K562 (cell line): ENCODE measurements around the gene ASB10. TPM values are rescaled to one million over a fixed set of nuclear protein-coding genes. Genes with fewer than 3 reads are reported as not detected.

Experiments
- ATAC-seq: fragments of 200-7000 bp; cut with Tn5 transposase; 3 replicates; pipeline ENCODE4 v1.9.1; 2020; ENCODE audit warnings: moderate library complexity
- BruUV-seq: library from RNA; stranded (reverse); fragments of 400-500 nt; replicated peaks from 2 replicates; lab custom pipeline; 2021; lab: Mats Ljungman, UMichigan
- CTCF ChIA-PET: fragments of 300-600 bp; formaldehyde crosslinking; extraction: SDS; loops from one replicate; lab custom pipeline; 2021; ENCODE audit warnings: low intra/inter-chr PET ratio; lab: Yijun Ruan, JAX
- POLR2A ChIA-PET: fragments of 300-600, 350-650 bp; sonication (Branson Sonifier 250); formaldehyde crosslinking; extraction: SDS; loops from one replicate; lab custom pipeline; 2021; ENCODE audit warnings: antibody characterized with exemption, inconsistent platforms; lab: Yijun Ruan, JAX
- DNase-seq, 4 experiments: peaks; one replicate each; pipeline versions ENCODE4 v3.0.0 to v3.0.0-alpha.2; 2011 to 2018; ENCODE audit warnings: low spot score in 3 of 4, mixed read lengths in 3 of 4; ENCODE audit errors: extremely low read depth in 1 of 4
- FAIRE-seq: peaks from 2 replicates; lab custom pipeline; 2011; peaks lifted over from hg19 to GRCh38; lab: Jason Lieb, UNC
- H2AFZ ChIP-seq: 2 replicates; pipeline ENCODE4 v1.6.0; 2011; ENCODE audit warnings: low read depth, low read length, control low read depth, inconsistent platforms
- H3K27ac ChIP-seq: fragments of 200-600 bp; 3 replicates; pipeline ENCODE4 v1.8.0; 2011; ENCODE audit warnings: low read depth, mild to moderate bottlenecking, control low read depth, inconsistent platforms, low read length, moderate library complexity, mixed read lengths; ENCODE audit errors: extremely low read depth
- H3K27me3 ChIP-seq, 2 experiments: fragments of 300-600 bp in 1 of 2; 2 replicates in 1 of 2; 3 replicates in 1 of 2; pipeline versions ENCODE4 v1.6.0 to v1.8.0; 2011; ENCODE audit warnings: inconsistent platforms in 2 of 2, low read length in 2 of 2, mild to moderate bottlenecking in 1 of 2, mixed read lengths in 1 of 2, moderate library complexity in 1 of 2; ENCODE audit not compliant: control insufficient read depth in 2 of 2, insufficient read depth in 2 of 2
- H3K36me3 ChIP-seq: fragments of 300-600 bp; 3 replicates; pipeline ENCODE4 v1.8.0; 2011; ENCODE audit warnings: mild to moderate bottlenecking, low read length, inconsistent platforms; ENCODE audit not compliant: control insufficient read depth, insufficient read depth
- H3K4me1 ChIP-seq, 2 experiments: fragments of 200-600 bp in 1 of 2; replicated peaks in 1 of 2; 2 replicates in 1 of 2; 3 replicates in 1 of 2; pipeline versions ENCODE4 v1.5.1 to v1.8.0; 2011; ENCODE audit warnings: inconsistent platforms in 2 of 2, low read length in 2 of 2, mild to moderate bottlenecking in 1 of 2, mixed read lengths in 1 of 2, moderate library complexity in 1 of 2; ENCODE audit not compliant: control insufficient read depth in 2 of 2, insufficient read depth in 2 of 2
- H3K4me2 ChIP-seq: 2 replicates; pipeline ENCODE4 v1.6.1; 2011; ENCODE audit warnings: low read length, control low read depth, inconsistent platforms, mixed read lengths; ENCODE audit not compliant: insufficient read depth
- H3K4me3 ChIP-seq: fragments of 200-600 bp; sonication (generic), shearing (Covaris generic); 2 replicates; pipeline ENCODE4 v1.5.1; 2016; ENCODE audit warnings: control low read depth, inconsistent platforms
- H3K79me2 ChIP-seq: fragments of 200-600 bp; 3 replicates; pipeline ENCODE4 v1.8.0; 2011; ENCODE audit warnings: low read length, inconsistent platforms; ENCODE audit not compliant: control insufficient read depth, insufficient read depth
- H3K9ac ChIP-seq, 2 experiments: 2 replicates each; pipeline versions ENCODE4 v1.6.0 to v1.6.1; 2011; ENCODE audit warnings: low read depth in 2 of 2, low read length in 2 of 2, control low read depth in 1 of 2, inconsistent platforms in 1 of 2, mild to moderate bottlenecking in 1 of 2, mixed read lengths in 1 of 2; ENCODE audit not compliant: insufficient read depth in 1 of 2
- H3K9me1 ChIP-seq: one replicate; pipeline ENCODE4 v1.6.0; 2011; ENCODE audit warnings: inconsistent platforms, mild to moderate bottlenecking, low read length, moderate library complexity; ENCODE audit not compliant: control insufficient read depth, insufficient read depth
- H3K9me3 ChIP-seq: replicated peaks from 2 replicates; pipeline ENCODE4 v1.5.1; 2011; ENCODE audit warnings: low read depth, low read length, inconsistent platforms; ENCODE audit not compliant: control insufficient read depth, insufficient read depth
- H4K20me1 ChIP-seq: replicated peaks from 2 replicates; pipeline ENCODE4 v1.6.1; 2011; ENCODE audit warnings: low read length, inconsistent platforms, mixed read lengths; ENCODE audit not compliant: control insufficient read depth, insufficient read depth
- POLR2G ChIP-seq: fragments of 200-400 bp; formaldehyde crosslinking; IDR thresholded peaks from 2 replicates; pipeline ENCODE4 v1.6.1; 2017; ENCODE audit warnings: low read depth, mild to moderate bottlenecking, antibody characterized with exemption, low read length, moderate library complexity
- ZNF197 ChIP-seq: fragments of 200-800 bp; sonication (Bioruptor generic); IDR thresholded peaks from 2 replicates; pipeline ENCODE4 v1.6.1; 2016; ENCODE audit warnings: low read depth, missing genetic modification characterization, missing compliant biosample characterization
- ZNF589 ChIP-seq: fragments of 200-800 bp; sonication (Bioruptor generic); IDR thresholded peaks from 2 replicates; pipeline ENCODE4 v1.6.1; 2016; ENCODE audit warnings: low read depth, missing genetic modification characterization, missing compliant biosample characterization
- WGBS: fragments of 100-300 bp; shearing (Covaris generic); methylation state at CpG from one replicate; pipeline ENCODE4 v1.1.6; 2016; ENCODE audit warnings: low coverage, mixed read lengths; ENCODE audit not compliant: insufficient coverage; ENCODE audit errors: missing lambda C conversion rate; 5-methylcytosine and 5-hydroxymethylcytosine counted together
- in situ Hi-C: fragments of 300-500 bp; cut with MboI; formaldehyde crosslinking; loops from 4 replicates; pipeline ENCODE4 v1.15.0; 2018; ENCODE audit warnings: inconsistent platforms, mixed read lengths
- intact Hi-C: fragments of 100-400 bp; cut with micrococcal nuclease; formaldehyde crosslinking; loops from 2 replicates; pipeline ENCODE4 v1.14.2; 2022
- polyA plus RNA-seq, 8 experiments: library from polyadenylated mRNA; depleted of rRNA in 4 of 8; stranded (reverse) in 5 of 8; unstranded in 3 of 8; fragments of >200 nt; fragmentation: Nextera tagmentation in 2 of 8; fragmentation: Illumina TruSeq in 1 of 8; extraction: Ambion mirVana in 2 of 8; extraction: Trizol in 1 of 8; gene quantifications; 2 replicates each; pipeline versions ENCODE4 v1.2.1 to v1.2.3, GENCODE V29; 2011 to 2014; ENCODE audit warnings: inconsistent platforms in 1 of 8, missing spikeins in 1 of 8
- total RNA-seq, 7 experiments: library from RNA; depleted of rRNA in 6 of 7; stranded (reverse); fragments of >200 nt in 6 of 7; fragmentation: Illumina TruSeq in 2 of 7; extraction: Trizol in 2 of 7; gene quantifications; 2 replicates each; pipeline versions ENCODE4 v1.2.1 to v1.2.3, GENCODE V29; 2011 to 2021; ENCODE audit warnings: low replicate concordance in 1 of 7

The ASB10 gene
- total and polyA plus RNA-seq, 9 of the 15 experiments (the other 6 are each of a cell fraction or from before 2014, with no cell fraction given) = not detected

GRCh38 chr7:151134743-151135524 is 52.1 kb downstream of the ASB10 start:
- WGBS = 93% methylated on average over 14 of the region's 14 CpGs
- no peak for ATAC-seq
- POLR2A ChIA-PET = interaction anchor here (1.8 kb wide), 1 partner anchor 12 kb away, joined by 6 read pairs; no protein-coding TSS in a partner anchor

DNA sequence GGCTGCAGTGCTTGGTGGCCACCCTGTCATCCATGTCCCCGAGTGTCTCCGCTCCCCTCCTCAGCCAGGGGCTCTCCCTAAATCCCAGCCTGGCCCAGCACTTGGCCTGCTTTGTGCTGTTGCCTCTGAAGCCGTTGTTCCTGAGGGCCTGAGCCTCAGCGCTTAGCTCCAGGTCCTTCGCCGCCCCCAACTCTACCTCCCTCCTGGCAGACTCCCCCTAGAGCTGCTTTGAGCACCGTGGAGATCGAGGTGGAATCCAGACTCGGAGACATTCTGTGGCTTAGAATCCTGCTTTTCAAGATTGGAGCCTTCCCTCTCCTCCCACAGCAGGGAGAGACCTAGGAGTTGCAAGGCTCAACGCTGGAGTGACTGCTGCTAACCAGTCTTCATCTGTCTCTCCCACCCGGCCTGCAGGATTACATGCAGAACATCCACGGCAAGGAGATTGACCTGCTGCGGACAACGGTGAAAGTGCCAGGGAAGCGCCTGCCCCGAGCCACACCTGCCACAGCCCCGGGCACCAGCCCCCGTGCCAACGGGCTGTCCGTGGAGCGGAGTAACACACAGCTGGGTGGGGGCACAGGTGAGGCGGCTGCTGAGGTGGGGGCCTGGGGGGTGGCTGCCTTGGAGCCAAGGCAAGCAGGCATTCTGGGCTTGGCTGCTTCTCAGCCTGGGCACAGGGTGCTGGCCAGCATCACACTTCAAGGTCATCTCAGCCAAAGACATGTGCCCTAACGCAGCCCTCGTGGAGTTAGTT is 52.9 kb downstream of the ASB10 start:
- no peak for DNase-seq
- no peak for ATAC-seq
- H3K9me3 ChIP-seq = no peaks in the 10 kb centered on the region
- intact Hi-C loops (no loop called here), in situ Hi-C loops (no loop called here)
- WGBS = 96% methylated on average over 24 of the region's 24 CpGs
- H3K9me1 ChIP-seq = no peaks in the 10 kb centered on the region
- H3K79me2 ChIP-seq = no peaks in the 10 kb centered on the region
- no peak overlapping the region for H3K4me2 ChIP-seq
- CTCF ChIA-PET = interaction anchor here (1.1 kb wide), 1 partner anchor 10 kb away, joined by 3 read pairs; no protein-coding TSS in a partner anchor
- BruUV-seq = no TSS peak
- H3K27me3 ChIP-seq = no peaks in the 10 kb centered on the region
- H4K20me1 ChIP-seq = peaks cover 4% of the 10 kb centered on the region
- FAIRE-seq = no peak
- H3K36me3 ChIP-seq = peaks cover 94% of the 10 kb centered on the region; the same call in 2 of the 3 replicates
- H3K4me3 ChIP-seq = no peak overlapping the region
- POLR2A ChIA-PET = no interaction called here
- no peak overlapping the region for H2AFZ ChIP-seq
- H3K27ac ChIP-seq = no peak overlapping the region
- peak overlapping the region in 1 of 2 experiments; percentile 3; a peak in 1 of 4 replicates for H3K9ac ChIP-seq
- TF ChIP-seq ZNF589 (CRISPR knock-in tag) (no peak), POLR2G (peak; percentile 49)
- TF ChIP-seq, all 486 proteins: peak for 1
- peaks cover 0 to 25% of the 10 kb centered on the region in 2 experiments; a peak in 1 of 5 replicates for H3K4me1 ChIP-seq

More at GRCh38 chr7:151134743-151135524, 52.1 kb downstream of the ASB10 start:
- H3K9me3 ChIP-seq = no peaks in the 10 kb centered on the region
- DNase-seq (no peak), FAIRE-seq (peak; percentile 56)
- H4K20me1 ChIP-seq = peaks cover 4% of the 10 kb centered on the region
- in situ Hi-C loops = no loop called here
- BruUV-seq = no TSS peak
- H3K9me1 ChIP-seq = no peaks in the 10 kb centered on the region
- H3K4me1 ChIP-seq = peaks cover 0 to 24% of the 10 kb centered on the region in 2 experiments; a peak in 1 of 5 replicates
- H3K4me2 ChIP-seq = no peak overlapping the region
- no peak overlapping the region for H3K27ac ChIP-seq
- TF ChIP-seq POLR2G = 0 out of 2 replicates have a peak, but pooled peaks have one; percentile 2
- TF ChIP-seq ZNF197 = no peak
- TF ChIP-seq, all 486 proteins: peak for 1
- intact Hi-C loops = no loop called here
- Histone ChIP-seq H3K79me2 (no peaks in the 10 kb centered on the region), H3K4me3 (no peak overlapping the region), H3K9ac (peak overlapping the region in 1 of 2 experiments; percentile 11; a peak in 1 of 4 replicates), H3K27me3 (no peaks in the 10 kb centered on the region), H2AFZ (no peak overlapping the region), H3K36me3 (peaks cover 94% of the 10 kb centered on the region; the same call in 2 of the 3 replicates)
- CTCF ChIA-PET = interaction anchor here (1.1 kb wide), 1 partner anchor 11 kb away, joined by 3 read pairs; no protein-coding TSS in a partner anchor
